Nephron (organoid): ENCODE results near the gene UBASH3B.

ENCODE experiments used
- H3K27ac Mint-ChIP-seq, 3 experiments: 2 replicates each; pipeline ENCODE4 v1.8.0; 2020; ENCODE audit warnings: mixed read lengths in 3 of 3, mild to moderate bottlenecking in 2 of 3, moderate library complexity in 1 of 3
- H3K27me3 Mint-ChIP-seq: 2 replicates; pipeline ENCODE4 v1.8.0; 2021; ENCODE audit warnings: low read depth, mild to moderate bottlenecking, moderate library complexity, mixed read lengths
- H3K36me3 Mint-ChIP-seq: 2 replicates; pipeline ENCODE4 v1.8.0; 2020; ENCODE audit warnings: low read depth, mixed read lengths
- H3K4me1 Mint-ChIP-seq: 2 replicates; pipeline ENCODE4 v1.8.0; 2020; ENCODE audit warnings: mixed read lengths
- H3K4me3 Mint-ChIP-seq, 3 experiments: 2 replicates each; pipeline ENCODE4 v1.8.0; 2020; ENCODE audit warnings: mild to moderate bottlenecking in 3 of 3, mixed read lengths in 3 of 3, moderate library complexity in 2 of 3
- H3K9me3 Mint-ChIP-seq: 2 replicates; pipeline ENCODE4 v1.8.0; 2020; ENCODE audit warnings: mixed read lengths
- CTCF ChIP-seq, 3 experiments: fragments of 200-600 bp; sonication (generic); IDR thresholded peaks; one replicate each; pipeline ENCODE4 v1.5.0; 2021; ENCODE audit warnings: antibody characterized with exemption in 3 of 3; ENCODE audit not compliant: unreplicated experiment in 3 of 3

UBASH3B gene

GRCh38 chr11:122847466-122847865, 191.9 kb downstream of the UBASH3B start:
- no peaks in the 10 kb centered on the region for H3K36me3 Mint-ChIP-seq
- no peak for TF ChIP-seq CTCF (IDR thresholded peaks at IDR 0.05; ENCODE audit: unreplicated experiment in 3 of 3)
- H3K4me1 Mint-ChIP-seq = peaks cover 6% of the 10 kb centered on the region
- no peaks in the 10 kb centered on the region for H3K27me3 Mint-ChIP-seq
- H3K9me3 Mint-ChIP-seq = no peaks in the 10 kb centered on the region
- H3K4me3 Mint-ChIP-seq = no peak overlapping the region
- no peak overlapping the region for H3K27ac Mint-ChIP-seq

- H3K4me1 Mint-ChIP-seq = peaks cover 6% of the 10 kb centered on the region
- no peaks in the 10 kb centered on the region for H3K36me3 Mint-ChIP-seq
- TF ChIP-seq CTCF (IDR thresholded peaks at IDR 0.05; ENCODE audit: unreplicated experiment in 3 of 3) = no peak
- no peaks in the 10 kb centered on the region for H3K27me3 Mint-ChIP-seq
- no peak overlapping the region for H3K4me3 Mint-ChIP-seq
- no peaks in the 10 kb centered on the region for H3K9me3 Mint-ChIP-seq
- H3K27ac Mint-ChIP-seq = no peak overlapping the region
Observed at GRCh38 chr11:122848186-122848585, 192.7 kb downstream of the UBASH3B start.

- no peak for TF ChIP-seq CTCF (IDR thresholded peaks at IDR 0.05; ENCODE audit: unreplicated experiment in 3 of 3)
- Mint-ChIP-seq H3K4me1 (peaks cover 6% of the 10 kb centered on the region), H3K4me3 (no peak overlapping the region), H3K27ac (peak overlapping the region in 1 of 3 experiments; percentile 2), H3K27me3 (no peaks in the 10 kb centered on the region), H3K9me3 (no peaks in the 10 kb centered on the region), H3K36me3 (no peaks in the 10 kb centered on the region)
Observed at GRCh38 chr11:122850076-122850631, 194.6 kb downstream of the UBASH3B start.

- Mint-ChIP-seq H3K4me3 (no peak overlapping the region), H3K27me3 (no peaks in the 10 kb centered on the region), H3K9me3 (no peaks in the 10 kb centered on the region), H3K4me1 (peaks cover 6% of the 10 kb centered on the region), H3K36me3 (no peaks in the 10 kb centered on the region), H3K27ac (no peak overlapping the region)
- no peak for TF ChIP-seq CTCF (IDR thresholded peaks at IDR 0.05; ENCODE audit: unreplicated experiment in 3 of 3)
Observed at GRCh38 chr11:122851366-122851966, 195.9 kb downstream of the UBASH3B start.

GRCh38 chr11:122852074-122852795, 196.7 kb downstream of the UBASH3B start:
- H3K9me3 Mint-ChIP-seq = no peaks in the 10 kb centered on the region
- H3K27ac Mint-ChIP-seq = peak overlapping the region in 1 of 3 experiments; percentile 25
- no peak overlapping the region for H3K4me3 Mint-ChIP-seq
- no peaks in the 10 kb centered on the region for H3K36me3 Mint-ChIP-seq
- no peak for TF ChIP-seq CTCF (IDR thresholded peaks at IDR 0.05; ENCODE audit: unreplicated experiment in 3 of 3)
- no peaks in the 10 kb centered on the region for H3K27me3 Mint-ChIP-seq
- peaks cover 6% of the 10 kb centered on the region for H3K4me1 Mint-ChIP-seq
